HG02852 (cell line): ENCODE measurements around the gene HBM.
"Not testable (repeated sequence)": the region's sequence is repeated elsewhere in the genome, so short reads cannot be mapped to it uniquely, and the experiment has no call there.

ENCODE experiments used
- ATAC-seq: cut with Tn5 transposase; IDR thresholded peaks from one replicate; pipeline ENCODE4 v1.9.1; 2021; ENCODE audit warnings: mild to moderate bottlenecking, moderate library complexity; ENCODE audit not compliant: unreplicated experiment

Gene HBM

GRCh38 chr16:167122-167690 is 1.4 kb downstream of the HBM start:
- no peak for ATAC-seq

- ATAC-seq: no peak
Measured at GRCh38 chr16:168424-168823, 2.6 kb downstream of the HBM start.

DNA sequence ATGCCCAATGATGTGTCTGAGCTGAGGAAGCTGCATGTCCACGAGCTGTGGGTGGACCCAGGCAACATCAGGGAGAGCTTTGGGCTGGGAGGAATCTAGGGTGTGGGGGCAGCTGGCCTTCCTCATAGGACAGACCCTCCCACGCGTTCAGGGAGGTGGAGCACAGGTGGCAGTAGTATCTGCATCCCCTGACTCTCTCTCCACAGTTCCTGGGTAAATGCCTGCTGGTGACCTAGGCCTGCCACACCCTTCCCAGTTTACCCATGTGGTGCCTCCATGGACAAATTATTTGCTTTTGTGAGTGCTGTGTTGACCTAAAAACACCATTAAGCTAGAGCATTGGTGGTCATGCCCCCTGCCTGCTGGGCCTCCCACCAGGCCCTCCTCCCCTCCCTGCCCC is 3.2 kb downstream of the HBM start:
- no peak for ATAC-seq

DNA sequence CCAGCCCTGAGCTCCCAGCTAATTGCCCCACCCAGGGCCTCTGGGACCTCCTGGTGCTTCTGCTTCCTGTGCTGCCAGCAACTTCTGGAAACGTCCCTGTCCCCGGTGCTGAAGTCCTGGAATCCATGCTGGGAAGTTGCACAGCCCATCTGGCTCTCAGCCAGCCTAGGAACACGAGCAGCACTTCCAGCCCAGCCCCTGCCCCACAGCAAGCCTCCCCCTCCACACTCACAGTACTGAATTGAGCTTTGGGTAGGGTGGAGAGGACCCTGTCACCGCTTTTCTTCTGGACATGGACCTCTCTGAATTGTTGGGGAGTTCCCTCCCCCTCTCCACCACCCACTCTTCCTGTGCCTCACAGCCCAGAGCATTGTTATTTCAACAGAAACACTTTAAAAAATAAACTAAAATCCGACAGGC is 4.3 kb downstream of the HBM start:
- ATAC-seq: not testable (repeated sequence)

GRCh38 chr16:170788-171187 is 5.0 kb downstream of the HBM start:
- ATAC-seq: no peak

DNA sequence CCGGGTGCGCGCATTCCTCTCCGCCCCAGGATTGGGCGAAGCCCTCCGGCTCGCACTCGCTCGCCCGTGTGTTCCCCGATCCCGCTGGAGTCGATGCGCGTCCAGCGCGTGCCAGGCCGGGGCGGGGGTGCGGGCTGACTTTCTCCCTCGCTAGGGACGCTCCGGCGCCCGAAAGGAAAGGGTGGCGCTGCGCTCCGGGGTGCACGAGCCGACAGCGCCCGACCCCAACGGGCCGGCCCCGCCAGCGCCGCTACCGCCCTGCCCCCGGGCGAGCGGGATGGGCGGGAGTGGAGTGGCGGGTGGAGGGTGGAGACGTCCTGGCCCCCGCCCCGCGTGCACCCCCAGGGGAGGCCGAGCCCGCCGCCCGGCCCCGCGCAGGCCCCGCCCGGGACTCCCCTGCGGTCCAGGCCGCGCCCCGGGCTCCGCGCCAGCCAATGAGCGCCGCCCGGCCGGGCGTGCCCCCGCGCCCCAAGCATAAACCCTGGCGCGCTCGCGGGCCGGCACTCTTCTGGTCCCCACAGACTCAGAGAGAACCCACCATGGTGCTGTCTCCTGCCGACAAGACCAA is 6.7 kb downstream of the HBM start, which contains the start of gene HBA2:
Gene HBA2, plus strand, starts transcription at position 503 of the 568 bp plus-strand sequence. Its CDS starts 37 bp downstream, at position 540.
- not testable (repeated sequence) for ATAC-seq

DNA sequence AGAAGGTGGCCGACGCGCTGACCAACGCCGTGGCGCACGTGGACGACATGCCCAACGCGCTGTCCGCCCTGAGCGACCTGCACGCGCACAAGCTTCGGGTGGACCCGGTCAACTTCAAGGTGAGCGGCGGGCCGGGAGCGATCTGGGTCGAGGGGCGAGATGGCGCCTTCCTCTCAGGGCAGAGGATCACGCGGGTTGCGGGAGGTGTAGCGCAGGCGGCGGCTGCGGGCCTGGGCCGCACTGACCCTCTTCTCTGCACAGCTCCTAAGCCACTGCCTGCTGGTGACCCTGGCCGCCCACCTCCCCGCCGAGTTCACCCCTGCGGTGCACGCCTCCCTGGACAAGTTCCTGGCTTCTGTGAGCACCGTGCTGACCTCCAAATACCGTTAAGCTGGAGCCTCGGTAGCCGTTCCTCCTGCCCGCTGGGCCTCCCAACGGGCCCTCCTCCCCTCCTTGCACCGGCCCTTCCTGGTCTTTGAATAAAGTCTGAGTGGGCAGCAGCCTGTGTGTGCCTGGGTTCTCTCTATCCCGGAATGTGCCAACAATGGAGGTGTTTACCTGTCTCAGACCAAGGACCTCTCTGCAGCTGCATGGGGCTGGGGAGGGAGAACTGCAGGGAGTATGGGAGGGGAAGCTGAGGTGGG is 7.6 kb downstream of the HBM start:
- ATAC-seq: not testable (repeated sequence)

- ATAC-seq: not testable (repeated sequence)
Measured at GRCh38 chr16:173928-174769, 8.4 kb downstream of the HBM start.

GRCh38 chr16:175011-175949 is 9.5 kb downstream of the HBM start:
- ATAC-seq: no peak

DNA sequence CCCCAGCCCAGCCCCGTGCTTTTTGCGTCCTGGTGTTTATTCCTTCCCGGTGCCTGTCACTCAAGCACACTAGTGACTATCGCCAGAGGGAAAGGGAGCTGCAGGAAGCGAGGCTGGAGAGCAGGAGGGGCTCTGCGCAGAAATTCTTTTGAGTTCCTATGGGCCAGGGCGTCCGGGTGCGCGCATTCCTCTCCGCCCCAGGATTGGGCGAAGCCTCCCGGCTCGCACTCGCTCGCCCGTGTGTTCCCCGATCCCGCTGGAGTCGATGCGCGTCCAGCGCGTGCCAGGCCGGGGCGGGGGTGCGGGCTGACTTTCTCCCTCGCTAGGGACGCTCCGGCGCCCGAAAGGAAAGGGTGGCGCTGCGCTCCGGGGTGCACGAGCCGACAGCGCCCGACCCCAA is 10.2 kb downstream of the HBM start:
- not testable (repeated sequence) for ATAC-seq

GRCh38 chr16:176477-177382 is 11.0 kb downstream of the HBM start, which contains the start of gene HBA1:
Gene HBA1 (plus strand): TSS chr16:176680. CDS start chr16:176717, 37 bp downstream.
- ATAC-seq: not testable (repeated sequence)

GRCh38 chr16:177394-177822 is 11.6 kb downstream of the HBM start:
- no peak for ATAC-seq

DNA sequence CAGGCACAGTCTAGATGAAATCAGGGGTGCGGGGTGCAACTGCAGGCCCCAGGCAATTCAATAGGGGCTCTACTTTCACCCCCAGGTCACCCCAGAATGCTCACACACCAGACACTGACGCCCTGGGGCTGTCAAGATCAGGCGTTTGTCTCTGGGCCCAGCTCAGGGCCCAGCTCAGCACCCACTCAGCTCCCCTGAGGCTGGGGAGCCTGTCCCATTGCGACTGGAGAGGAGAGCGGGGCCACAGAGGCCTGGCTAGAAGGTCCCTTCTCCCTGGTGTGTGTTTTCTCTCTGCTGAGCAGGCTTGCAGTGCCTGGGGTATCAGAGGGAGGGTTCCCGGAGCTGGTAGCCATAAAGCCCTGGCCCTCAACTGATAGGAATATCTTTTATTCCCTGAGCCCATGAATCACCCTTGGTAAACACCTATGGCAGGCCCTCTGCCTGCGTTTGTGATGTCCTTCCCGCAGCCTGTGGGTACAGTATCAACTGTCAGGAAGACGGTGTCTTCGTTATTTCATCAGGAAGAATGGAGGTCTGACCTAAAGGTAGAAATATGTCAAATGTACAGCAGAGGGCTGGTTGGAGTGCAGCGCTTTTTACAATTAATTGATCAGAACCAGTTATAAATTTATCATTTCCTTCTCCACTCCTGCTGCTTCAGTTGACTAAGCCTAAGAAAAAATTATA is 12.3 kb downstream of the HBM start:
- ATAC-seq: no peak

DNA sequence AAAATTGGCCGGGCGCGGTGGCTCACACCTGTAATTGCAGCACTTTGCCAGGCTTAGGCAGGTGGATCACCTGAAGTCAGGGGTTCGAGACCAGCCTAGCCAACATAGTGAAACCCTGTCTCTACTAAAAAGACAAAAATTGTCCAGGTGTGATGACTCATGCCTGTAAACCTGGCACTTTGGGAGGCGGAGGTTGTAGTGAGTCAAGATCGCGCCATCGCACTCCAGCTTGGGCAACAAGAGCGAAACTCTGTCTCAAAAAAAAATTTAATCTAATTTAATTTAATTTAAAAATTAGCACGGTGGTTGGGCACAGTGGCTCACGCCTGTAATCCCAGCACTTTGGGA is 12.9 kb downstream of the HBM start:
- ATAC-seq: no peak

DNA sequence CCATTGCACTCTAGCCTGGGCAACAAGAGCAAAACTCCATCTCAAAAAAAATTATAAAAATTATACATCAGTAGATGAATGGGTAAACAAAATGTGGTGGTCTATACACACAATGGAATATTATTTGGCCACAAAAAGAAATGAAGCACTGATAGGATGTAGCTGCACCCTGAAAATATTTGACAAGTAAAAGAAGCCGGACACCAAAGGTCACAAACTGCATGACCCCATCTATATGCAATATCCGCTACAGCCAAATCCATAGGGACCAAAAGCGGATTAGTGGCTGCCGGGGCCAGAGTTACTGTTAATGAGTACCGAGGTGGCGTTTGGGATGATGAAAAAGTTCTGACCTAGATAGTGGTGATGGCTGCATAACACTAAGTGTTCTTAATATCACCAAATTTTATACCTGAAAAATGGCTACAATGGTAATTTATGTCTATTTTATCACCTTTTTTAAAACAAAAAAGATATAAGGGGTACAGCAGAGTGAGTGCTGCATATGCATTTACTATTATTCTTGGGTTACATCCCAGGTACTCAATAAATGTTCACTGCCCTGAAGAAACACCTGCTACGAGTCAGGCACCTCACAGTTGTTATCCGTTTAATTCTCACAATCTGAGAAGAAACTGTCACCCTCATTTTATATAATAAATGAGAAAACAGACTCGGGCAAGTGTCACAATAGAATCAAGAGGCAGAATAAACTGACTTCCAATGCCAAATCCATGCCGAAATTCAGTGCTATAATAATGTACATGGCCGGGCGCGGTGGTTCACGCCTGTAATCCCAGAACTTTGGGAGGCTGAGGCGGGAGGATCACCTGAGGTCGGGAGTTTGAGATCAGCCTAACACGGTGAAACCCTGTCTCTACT is 13.7 kb downstream of the HBM start:
- no peak for ATAC-seq

- ATAC-seq: no peak
Measured at GRCh38 chr16:180101-180675, 14.4 kb downstream of the HBM start, which contains the start of gene HBQ1. Gene HBQ1 (plus strand): TSS chr16:180459. CDS start chr16:180487, 28 bp downstream.
